Activated CD8-positive, alpha-beta memory T cell treated with anti-CD3 and anti-CD28 coated beads, Interleukin-2, amount 50 U/mL, for 48 hours (primary cell): Measurements from ENCODE around the gene EMID1.
A peak's percentile ranks its signal among the peaks of the same experiment; 100 is the strongest.
"Not testable (repeated sequence)": the region's sequence is repeated elsewhere in the genome, so short reads cannot be mapped to it uniquely, and the experiment has no call there.

Source experiments
- DNase-seq: peaks from one replicate; pipeline ENCODE4 v3.0.0-alpha.2; 2020

Gene EMID1

DNA sequence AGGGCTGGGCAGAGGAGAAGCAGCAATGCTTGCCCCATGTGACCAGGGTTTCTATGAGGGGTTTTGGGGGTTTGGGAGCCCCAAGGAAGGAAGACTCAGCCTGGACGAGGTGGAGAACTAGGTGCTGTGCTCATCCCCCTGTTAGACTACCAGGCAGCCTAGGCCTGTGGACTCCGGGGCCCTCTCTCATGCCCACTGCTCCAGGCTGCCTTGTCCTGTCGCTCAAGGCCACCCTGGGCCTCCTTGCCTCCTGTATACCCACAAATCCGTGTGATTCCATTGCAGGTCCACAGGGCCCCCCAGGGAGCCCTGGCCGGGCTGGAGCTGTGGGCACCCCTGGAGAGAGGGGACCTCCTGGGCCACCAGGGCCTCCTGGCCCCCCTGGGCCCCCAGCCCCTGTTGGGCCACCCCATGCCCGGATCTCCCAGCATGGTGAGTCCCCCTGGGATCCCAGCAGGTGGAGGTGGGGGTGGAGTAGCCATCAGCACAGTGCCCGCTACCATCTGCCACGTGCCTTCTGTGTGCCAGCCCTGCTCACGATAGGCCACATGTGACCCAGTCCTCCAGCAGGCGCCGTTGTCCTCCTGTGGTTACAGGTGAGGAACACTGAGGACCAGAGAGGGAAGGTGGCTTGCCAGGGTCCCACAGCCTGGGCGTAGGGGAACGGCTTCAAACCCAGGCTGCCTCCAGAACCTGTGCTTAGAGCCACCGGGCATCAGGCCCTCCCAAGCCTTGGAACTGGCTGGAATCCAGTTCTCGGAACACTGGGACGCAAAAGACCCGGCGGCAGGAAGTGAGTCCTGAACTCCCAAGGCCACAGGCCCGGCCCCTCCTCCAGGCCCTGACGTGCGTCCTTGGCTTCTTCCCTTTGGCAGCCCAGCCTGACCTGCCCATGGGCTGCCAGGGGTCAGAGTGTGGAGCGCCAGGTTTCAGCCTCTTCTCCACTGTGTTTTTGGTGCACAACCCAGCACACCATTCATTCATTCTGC, 26.6 kb downstream of the EMID1 start:
- DNase-seq = no peak

DNA sequence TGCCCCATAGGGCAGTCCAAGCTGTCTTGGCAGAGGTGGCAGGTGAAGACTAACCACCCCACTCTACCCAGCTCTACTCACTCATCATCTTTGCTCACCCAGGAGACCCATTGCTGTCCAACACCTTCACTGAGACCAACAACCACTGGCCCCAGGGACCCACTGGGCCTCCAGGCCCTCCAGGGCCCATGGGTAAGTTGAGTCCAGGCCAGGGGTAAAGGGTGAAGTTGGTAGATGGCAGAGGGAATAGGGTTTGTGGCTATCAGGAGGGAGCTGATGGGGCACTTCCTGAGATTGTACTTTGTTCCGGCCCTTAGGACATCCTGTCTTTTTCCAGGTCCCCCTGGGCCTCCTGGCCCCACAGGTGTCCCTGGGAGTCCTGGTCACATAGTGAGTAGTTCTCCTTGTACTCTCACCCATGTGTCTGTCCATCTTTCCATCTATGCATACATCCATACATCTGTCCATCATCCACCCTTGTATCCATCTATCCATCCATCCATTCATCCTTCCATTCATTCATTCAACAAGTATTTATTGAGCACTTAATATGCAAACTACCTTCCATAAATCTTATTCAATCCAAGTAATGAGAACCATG, 27.7 kb downstream of the EMID1 start:
- DNase-seq = no peak

DNA sequence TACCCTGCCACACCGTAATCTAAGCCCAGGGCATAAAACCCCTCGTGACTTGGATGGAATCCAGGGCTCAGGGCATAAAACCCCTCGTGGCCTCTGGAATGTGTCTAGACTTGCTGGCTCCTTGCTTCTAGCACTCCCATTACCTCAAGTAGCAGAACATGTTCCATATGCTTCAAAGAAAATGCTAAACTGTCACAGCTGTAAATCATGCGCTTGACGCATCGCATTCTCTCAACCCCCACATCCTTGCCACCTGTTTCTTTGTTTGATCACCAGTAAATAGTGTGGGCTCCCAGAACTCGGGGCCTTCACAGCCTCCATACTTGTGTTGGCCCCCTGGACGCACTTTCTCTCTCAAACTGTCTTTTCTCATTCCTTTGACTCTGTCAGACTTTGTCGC, 34.8 kb downstream of the EMID1 start:
- DNase-seq = not testable (repeated sequence)

DNA sequence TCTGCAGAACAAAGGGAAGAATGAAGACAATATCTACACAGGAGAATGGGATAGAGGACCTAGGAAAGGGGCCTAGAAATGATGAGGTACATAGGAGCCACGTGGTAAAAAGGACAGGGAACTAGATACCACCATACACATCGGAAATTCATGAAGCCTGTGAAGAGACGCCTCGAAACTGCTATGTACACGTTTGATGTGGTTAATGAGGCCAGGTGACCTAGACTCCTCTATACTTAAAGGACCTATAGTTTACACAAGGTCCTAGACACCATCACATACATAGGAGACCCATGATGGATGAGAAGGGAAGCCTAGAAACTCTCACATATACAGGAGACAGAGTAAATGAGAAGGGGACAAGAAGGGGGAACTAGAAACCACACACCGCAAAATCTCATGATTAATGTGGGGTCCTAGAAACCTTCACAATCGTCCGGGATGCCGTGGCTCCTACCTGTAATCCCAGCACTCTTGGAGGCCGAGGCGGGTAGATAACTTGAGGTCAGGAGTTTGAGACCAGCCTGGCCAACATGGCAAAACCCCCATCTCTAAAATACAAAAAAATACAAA, 38.3 kb downstream of the EMID1 start:
- DNase-seq = no peak

DNA sequence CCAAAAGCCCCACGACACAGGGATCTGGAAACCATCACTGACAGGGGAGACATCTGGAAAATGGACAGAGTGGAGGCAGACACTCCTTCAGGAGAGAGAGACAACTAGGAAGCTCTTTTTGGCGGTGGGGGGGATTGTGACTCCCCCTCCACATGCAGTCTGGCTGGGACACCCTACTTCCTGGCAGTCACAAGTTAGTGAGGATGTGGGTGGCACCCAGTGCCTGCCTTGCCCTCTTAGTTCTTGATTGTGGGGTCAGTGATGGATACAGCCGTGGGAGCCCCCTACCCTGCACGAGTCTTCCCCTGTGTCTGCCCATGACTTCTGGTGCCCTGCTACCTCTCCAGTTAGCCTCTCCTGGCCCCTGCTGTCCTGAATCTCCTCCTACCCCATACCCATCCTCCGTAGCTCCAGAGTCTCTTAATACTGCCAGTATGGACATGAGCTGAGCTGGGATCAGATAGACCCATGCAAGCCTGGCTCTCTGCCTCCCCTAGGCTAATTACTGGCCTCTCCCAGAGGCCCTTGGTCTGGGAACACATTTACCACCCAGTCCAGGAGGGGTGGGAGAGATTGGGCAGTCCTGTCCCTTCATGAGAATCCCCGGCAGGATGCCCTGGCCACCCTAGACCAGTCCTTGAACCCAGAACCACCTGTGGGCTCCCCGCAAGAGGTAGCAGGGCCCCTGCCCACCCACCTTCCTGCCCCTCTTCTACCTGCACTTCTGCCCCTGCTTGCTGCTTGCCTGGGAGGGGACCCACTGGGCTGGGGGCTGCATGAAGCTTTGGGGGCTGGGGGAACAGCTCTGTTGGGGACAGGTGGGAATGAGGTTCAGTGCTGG, 39.3 kb downstream of the EMID1 start:
- DNase-seq = no peak

DNA sequence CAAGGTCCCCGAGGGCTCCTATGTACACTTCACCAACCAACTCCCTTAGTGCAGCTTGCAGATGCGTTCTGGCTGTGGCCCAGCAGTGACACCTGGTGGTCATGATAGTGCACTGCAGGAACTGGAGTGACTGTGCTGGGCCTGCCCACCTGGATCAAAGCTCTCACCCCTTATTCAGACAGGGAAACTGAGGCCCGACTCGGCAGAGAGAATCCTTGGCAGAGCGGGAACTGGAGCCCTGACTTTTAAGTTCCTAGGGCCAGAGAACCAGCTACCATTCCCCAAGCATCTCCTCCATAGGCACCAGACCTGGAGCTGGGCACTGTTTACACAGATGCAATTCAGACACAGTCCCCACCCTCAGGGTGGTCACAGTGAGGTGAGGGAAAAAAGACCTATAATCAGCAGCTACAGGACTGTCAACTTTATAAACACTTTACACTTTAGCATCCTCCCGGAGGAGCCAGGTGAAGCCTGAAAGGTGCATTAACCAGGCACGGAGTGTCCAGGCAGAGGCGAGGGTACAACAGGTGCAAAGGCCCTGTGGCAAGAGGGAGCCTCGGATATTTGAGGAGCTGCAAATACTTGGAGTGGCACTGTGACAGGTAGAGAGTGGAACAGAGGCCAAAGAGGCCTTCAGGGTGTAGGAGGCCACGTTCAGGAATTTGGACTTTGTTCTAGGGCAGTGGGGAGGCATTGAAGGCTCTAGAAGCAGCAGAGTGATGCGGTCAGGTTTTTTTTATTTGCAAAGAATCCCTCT, 40.1 kb downstream of the EMID1 start:
- peak; percentile 87 for DNase-seq

DNA sequence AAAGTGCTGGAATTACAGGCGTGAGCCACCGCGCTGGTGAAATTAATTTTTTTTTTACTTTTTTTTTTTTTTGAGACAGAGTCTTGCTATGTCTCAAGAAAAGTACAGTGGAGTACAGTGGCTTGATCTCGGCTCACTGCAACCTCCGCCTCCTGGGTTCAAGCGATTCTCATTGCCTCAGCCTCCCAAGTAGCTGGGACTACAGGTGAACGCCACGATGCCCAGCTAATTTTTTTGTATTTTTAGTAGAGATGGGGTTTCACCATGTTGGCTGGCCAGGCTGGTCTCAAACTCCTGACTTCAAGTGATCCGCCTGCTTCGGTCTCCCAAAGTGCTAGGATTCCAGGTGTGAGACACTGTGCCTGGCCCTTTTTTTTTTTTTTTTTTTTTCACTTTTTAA, 42.2 kb downstream of the EMID1 start:
- not testable (repeated sequence) for DNase-seq

DNA sequence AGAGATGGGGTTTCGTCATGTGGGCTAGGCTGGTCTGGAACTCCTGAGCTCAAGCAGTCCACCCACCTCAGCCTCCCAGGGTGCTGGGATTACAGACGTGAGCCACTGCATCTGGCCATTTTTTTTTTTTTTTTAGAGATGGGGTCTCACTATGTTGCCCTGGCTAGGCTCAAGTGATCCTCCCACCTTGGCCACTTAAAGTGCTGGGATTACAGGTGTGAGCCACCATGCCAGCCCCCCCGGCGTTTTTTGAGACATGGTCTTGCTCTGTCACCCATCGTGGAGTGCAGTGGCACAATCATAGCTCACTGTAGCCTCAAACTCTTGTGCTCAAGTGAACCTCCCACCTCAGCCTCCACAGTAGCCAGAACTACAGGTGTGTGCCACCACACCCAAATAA, 45.6 kb downstream of the EMID1 start:
- no peak for DNase-seq

DNA sequence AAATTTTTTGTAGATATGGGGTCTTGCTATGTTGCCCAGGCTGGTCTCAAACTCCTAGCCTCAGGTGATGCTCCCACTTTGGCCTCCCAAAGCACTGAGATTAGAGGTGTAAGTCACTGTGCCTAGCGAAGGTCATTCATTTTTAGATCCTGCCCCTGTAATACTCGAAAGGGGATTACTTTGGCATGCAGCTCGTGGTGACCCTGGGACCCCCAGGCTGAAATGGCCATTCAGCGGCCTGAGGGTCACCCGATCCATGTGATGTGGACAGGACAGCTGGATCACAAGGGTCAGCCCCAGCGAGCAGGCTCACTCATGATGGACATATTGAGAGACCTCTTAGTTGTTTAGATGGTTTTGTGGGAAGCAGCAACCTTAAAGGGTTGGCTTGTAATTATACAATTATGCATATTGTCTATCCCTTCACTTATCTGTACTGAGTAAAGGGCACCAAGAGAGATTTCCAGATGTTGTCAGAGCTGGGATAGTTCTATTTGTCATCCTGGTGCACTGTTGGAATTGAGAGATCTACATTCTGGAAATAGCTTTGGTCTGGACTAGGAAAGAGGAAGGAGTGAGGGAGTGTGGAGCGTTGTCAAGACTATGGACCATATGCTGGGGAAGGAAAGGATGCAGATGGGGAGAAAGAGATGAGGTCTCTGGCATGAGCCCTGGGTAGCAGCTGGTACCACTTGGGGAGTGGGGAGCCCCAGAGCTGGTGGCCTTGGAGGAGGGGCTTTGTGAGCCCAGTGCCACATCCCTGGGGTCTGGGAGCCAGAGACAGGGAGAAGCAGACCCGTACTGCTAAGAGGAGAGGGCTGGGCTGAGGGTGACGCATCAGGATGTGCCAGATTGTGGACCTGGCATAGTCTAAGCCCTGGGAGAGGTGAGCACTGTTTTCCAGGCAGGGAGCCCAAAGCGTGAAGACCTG, 46.5 kb downstream of the EMID1 start:
- DNase-seq = no peak

DNA sequence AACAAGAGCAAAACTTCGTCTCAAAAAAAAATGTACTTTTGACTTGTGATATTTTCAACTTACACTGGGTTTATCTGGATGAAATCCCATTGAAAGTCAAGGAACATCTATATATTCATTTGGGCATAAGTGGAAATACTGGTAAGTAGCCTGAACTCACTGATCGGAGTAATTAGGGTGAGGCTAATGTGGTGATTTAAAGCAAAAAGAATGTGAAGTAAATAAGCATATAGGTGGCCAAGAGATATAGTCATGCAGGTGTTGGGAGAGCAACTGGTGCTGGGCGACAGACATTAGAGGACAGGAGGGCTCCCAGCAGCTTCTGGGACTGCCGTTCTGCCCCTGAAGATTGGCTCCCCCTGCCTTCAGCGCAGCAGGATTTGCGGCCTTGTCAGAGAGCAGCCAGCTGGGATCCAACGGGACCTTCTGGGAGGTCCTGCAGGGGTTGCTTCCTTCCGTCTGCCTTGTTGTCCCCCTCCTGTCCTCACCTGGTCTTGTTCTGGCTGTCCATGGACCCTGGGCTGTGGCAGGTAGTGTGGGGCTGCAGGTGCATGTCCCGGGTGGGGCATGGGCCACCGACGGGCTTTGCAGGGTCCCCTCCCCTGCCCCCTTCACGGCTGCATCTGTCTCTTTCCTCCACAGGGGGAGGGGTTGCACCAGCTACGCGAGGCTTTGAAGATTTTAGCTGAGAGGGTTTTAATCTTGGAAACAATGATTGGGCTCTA, 48.0 kb downstream of the EMID1 start:
- DNase-seq = no peak

DNA sequence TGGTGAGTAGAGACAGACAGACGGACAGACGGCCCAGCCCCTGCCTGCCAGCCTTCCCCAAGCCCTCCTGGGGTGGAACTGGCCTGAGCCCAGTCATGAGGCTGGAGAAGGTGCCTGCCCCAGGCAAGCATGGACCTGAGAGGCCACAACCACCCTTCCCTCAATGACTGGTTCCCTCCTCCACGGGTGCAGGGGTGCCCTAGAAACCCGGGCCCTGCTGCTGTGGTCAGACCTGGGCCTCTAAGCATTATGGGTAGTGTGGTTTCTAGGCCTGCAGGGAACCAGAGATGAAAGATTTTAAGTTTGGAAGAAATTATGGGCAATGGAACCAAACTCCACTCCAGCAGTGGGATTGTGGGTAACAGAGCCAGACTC, 48.6 kb downstream of the EMID1 start:
- DNase-seq = no peak

DNA sequence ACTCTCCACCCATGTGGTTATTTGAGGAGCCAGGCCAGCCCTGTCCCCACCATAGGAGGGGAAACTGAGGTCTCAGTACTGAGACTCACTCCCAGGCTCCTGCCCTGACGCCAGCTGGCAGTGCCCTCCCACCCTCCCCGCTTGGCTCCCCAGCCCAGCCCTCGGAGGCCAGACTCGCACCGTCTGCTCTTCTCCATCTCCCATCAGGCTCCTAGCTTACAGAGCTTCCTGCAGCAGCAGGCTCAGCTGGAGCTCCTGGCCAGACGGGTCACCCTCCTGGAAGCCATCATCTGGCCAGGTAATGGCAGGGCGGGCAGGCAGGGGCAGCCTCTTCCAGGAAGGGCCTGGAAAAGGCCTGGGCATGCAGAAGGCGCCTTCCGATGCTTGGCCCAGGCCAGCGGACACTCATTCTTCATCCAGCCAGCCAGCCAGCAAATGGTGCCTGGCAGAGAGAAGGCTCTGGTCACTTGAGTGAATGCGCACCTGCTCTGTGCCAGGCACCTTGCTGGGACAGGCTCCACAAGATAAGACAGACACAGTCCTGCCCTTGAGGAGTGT, 49.4 kb downstream of the EMID1 start:
- no peak for DNase-seq

DNA sequence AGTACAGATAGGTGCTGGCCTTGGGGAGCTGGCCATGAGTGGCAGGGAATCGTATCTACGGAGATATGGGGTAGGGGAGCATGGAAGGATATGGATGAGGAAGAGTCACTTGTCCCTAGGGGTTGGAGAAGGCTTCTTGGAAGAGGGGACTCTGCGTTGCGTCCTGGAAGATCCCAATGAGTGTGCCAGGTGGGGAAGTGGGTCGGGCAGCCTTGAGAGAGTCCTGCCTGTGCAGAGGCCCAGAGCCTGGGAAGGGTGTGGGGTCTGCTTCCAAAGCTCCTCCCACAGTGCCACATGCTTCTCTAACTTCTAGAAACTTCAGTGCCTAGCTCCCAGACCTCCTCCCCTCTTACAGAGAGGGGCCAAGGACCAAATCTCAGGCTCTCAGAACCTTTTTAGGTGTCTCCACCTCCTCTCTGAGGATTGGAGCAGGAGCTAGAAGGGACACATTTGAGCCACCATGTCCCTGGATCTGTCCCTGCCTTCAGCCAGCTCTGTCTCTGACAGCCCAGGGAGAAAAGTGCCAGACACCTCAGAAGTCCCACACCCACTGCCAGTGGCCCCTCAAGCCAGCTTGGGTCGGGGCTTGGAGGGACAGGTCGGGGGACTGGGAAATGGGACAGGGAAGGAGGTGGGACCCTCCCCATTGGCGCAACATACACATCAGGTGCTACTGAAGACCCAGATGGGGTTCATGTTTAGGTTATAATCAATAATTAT, 51.1 kb downstream of the EMID1 start:
- DNase-seq = no peak

DNA sequence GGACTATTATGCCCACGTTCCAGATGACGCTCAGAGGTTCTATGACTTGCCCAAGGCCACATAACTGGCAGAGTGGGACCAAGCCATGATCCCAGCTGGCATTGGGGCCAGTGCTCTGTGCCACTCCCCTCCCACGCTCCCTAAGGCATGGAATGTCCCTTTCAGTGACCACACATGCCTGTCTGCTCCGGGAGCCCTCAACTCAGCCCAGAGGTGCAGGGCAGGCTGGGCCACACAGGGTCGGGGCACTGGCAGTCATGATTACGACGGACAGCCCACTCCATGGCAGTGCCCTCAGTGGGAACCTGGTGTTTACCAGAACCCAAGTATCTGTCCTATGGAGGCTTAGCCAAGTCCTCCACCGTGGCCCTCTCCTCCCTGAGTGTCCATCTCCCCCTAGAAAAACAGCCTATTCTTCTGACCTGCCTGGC, 52.1 kb downstream of the EMID1 start:
- no peak for DNase-seq

DNA sequence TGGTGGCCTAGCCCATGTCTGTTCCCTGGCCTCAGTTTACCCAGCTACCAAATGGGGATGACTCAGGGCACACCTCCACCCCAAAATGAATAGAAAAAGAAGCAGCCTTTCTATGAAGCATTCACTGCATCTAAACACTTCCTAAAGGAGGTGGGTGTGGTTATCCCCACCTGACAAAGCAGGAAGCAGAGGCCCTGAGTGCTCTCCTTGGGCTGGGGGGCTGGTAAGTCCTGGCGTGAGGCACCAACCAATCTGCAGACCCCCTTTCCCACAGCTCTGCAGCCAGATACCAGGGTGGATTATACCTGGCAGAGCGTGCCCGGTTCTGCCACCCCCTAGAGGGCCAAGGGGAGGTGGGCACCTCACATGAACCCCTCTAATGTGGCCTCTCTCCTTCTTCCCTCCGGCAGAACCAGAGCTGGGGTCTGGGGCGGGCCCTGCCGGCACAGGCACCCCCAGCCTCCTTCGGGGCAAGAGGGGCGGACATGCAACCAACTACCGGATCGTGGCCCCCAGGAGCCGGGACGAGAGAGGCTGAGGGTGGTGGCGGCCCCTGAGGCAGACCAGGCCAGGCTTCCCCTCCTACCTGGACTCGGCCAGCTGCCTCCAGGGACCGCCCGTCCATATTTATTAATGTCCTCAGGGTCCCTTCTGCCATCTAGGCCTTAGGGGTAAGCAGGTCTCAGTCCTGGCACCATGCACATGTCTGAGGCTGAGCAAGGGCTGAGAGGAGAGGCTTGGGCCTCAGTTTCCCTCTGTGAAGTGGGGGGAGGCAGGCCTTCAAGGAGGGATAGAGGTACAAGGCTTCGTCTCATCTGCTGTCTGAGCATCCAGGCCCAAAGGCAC, 52.9 kb downstream of the EMID1 start:
- DNase-seq = no peak

DNA sequence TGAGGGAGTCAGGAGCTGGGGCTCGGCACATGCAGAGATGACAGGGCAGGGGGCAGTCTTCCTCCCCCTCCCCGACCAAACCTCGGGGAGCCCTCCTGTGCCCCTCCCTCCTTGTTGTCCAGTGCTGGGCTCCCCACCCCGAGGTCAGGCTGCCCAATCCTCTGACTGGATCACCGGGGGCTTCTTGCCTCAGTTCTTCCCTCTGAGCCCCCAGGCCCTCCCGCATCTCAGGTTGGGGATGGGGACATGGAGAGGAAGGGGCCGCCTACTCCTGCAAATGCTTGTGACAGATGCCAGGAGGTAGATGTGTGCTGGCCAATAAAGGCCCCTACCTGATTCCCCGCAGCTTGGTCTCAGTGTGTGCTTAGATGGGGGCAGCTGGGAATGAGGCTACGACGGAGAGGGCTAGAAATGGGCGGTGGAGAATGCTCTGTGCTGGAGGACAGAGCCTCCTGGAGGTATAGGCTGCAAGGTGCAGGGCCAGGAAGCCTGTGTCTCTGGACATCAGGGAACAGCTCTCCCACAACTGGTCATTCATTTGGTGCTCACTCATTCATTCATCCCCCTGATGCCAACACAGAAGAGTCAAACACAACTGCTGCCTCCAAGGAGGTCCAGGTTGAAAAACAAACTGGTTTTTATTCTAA, 53.7 kb downstream of the EMID1 start:
- DNase-seq = no peak

DNA sequence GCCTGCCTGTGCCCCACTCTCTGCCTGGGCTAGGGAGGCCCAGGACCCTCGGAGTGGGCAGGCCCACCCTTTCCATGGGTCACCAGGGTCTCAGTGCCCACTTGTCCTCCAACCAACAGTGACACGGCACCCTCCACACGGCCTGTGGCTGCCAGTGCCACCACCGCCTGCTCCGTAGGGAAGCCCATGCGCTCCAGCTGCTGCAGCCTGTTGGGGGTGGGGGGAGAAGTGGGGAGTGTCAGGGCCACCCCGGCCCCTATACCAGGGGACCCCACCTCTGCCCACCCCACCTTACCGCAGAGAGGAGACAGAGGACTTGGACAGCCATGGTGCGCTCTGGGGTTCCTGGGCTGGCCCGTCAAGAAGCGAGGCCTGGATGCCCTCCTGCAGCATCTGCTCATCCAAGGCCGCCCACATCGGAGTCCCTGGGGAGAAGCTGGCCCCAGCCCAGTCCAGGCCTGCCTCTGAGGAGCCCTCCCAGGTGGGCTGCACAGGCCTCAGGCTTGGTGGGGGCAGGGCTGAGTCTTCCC, 54.4 kb downstream of the EMID1 start:
- DNase-seq = no peak
